K562 (cell line): ENCODE data around the gene OPRM1. TPM values are rescaled to one million over a fixed set of nuclear protein-coding genes. Genes with fewer than 3 reads are reported as not detected.

ENCODE experiments used
- ATAC-seq: fragments of 200-7000 bp; cut with Tn5 transposase; 3 replicates; pipeline ENCODE4 v1.9.1; 2020; ENCODE audit warnings: moderate library complexity
- BruUV-seq: library from RNA; stranded (reverse); fragments of 400-500 nt; replicated peaks from 2 replicates; lab custom pipeline; 2021; lab: Mats Ljungman, UMichigan
- CTCF ChIA-PET: fragments of 300-600 bp; formaldehyde crosslinking; extraction: SDS; loops from one replicate; lab custom pipeline; 2021; ENCODE audit warnings: low intra/inter-chr PET ratio; lab: Yijun Ruan, JAX
- POLR2A ChIA-PET: fragments of 300-600, 350-650 bp; sonication (Branson Sonifier 250); formaldehyde crosslinking; extraction: SDS; loops from one replicate; lab custom pipeline; 2021; ENCODE audit warnings: antibody characterized with exemption, inconsistent platforms; lab: Yijun Ruan, JAX
- DNase-seq, 4 experiments: peaks; one replicate each; pipeline versions ENCODE4 v3.0.0 to v3.0.0-alpha.2; 2011 to 2018; ENCODE audit warnings: low spot score in 3 of 4, mixed read lengths in 3 of 4; ENCODE audit errors: extremely low read depth in 1 of 4
- FAIRE-seq: peaks from 2 replicates; lab custom pipeline; 2011; peaks lifted over from hg19 to GRCh38; lab: Jason Lieb, UNC
- H2AFZ ChIP-seq: 2 replicates; pipeline ENCODE4 v1.6.0; 2011; ENCODE audit warnings: low read depth, low read length, control low read depth, inconsistent platforms
- H3K27ac ChIP-seq: fragments of 200-600 bp; 3 replicates; pipeline ENCODE4 v1.8.0; 2011; ENCODE audit warnings: low read depth, mild to moderate bottlenecking, control low read depth, inconsistent platforms, low read length, moderate library complexity, mixed read lengths; ENCODE audit errors: extremely low read depth
- H3K27me3 ChIP-seq, 2 experiments: fragments of 300-600 bp in 1 of 2; 2 replicates in 1 of 2; 3 replicates in 1 of 2; pipeline versions ENCODE4 v1.6.0 to v1.8.0; 2011; ENCODE audit warnings: inconsistent platforms in 2 of 2, low read length in 2 of 2, mild to moderate bottlenecking in 1 of 2, mixed read lengths in 1 of 2, moderate library complexity in 1 of 2; ENCODE audit not compliant: control insufficient read depth in 2 of 2, insufficient read depth in 2 of 2
- H3K36me3 ChIP-seq: fragments of 300-600 bp; 3 replicates; pipeline ENCODE4 v1.8.0; 2011; ENCODE audit warnings: mild to moderate bottlenecking, low read length, inconsistent platforms; ENCODE audit not compliant: control insufficient read depth, insufficient read depth
- H3K4me1 ChIP-seq, 2 experiments: fragments of 200-600 bp in 1 of 2; replicated peaks in 1 of 2; 2 replicates in 1 of 2; 3 replicates in 1 of 2; pipeline versions ENCODE4 v1.5.1 to v1.8.0; 2011; ENCODE audit warnings: inconsistent platforms in 2 of 2, low read length in 2 of 2, mild to moderate bottlenecking in 1 of 2, mixed read lengths in 1 of 2, moderate library complexity in 1 of 2; ENCODE audit not compliant: control insufficient read depth in 2 of 2, insufficient read depth in 2 of 2
- H3K4me2 ChIP-seq: 2 replicates; pipeline ENCODE4 v1.6.1; 2011; ENCODE audit warnings: low read length, control low read depth, inconsistent platforms, mixed read lengths; ENCODE audit not compliant: insufficient read depth
- H3K4me3 ChIP-seq: fragments of 200-600 bp; sonication (generic), shearing (Covaris generic); 2 replicates; pipeline ENCODE4 v1.5.1; 2016; ENCODE audit warnings: control low read depth, inconsistent platforms
- H3K79me2 ChIP-seq: fragments of 200-600 bp; 3 replicates; pipeline ENCODE4 v1.8.0; 2011; ENCODE audit warnings: low read length, inconsistent platforms; ENCODE audit not compliant: control insufficient read depth, insufficient read depth
- H3K9ac ChIP-seq, 2 experiments: 2 replicates each; pipeline versions ENCODE4 v1.6.0 to v1.6.1; 2011; ENCODE audit warnings: low read depth in 2 of 2, low read length in 2 of 2, control low read depth in 1 of 2, inconsistent platforms in 1 of 2, mild to moderate bottlenecking in 1 of 2, mixed read lengths in 1 of 2; ENCODE audit not compliant: insufficient read depth in 1 of 2
- H3K9me1 ChIP-seq: one replicate; pipeline ENCODE4 v1.6.0; 2011; ENCODE audit warnings: inconsistent platforms, mild to moderate bottlenecking, low read length, moderate library complexity; ENCODE audit not compliant: control insufficient read depth, insufficient read depth
- H3K9me3 ChIP-seq: replicated peaks from 2 replicates; pipeline ENCODE4 v1.5.1; 2011; ENCODE audit warnings: low read depth, low read length, inconsistent platforms; ENCODE audit not compliant: control insufficient read depth, insufficient read depth
- H4K20me1 ChIP-seq: replicated peaks from 2 replicates; pipeline ENCODE4 v1.6.1; 2011; ENCODE audit warnings: low read length, inconsistent platforms, mixed read lengths; ENCODE audit not compliant: control insufficient read depth, insufficient read depth
- CBX5 ChIP-seq: IDR thresholded peaks from 2 replicates; pipeline ENCODE4 v1.6.1; 2014; ENCODE audit warnings: low read depth, borderline replicate concordance
- CEBPB ChIP-seq: fragments of 450-650 bp; IDR thresholded peaks from 2 replicates; pipeline ENCODE4 v1.6.1; 2016; ENCODE audit warnings: missing genetic modification characterization, missing compliant biosample characterization
- NR2C2 ChIP-seq, 2 experiments: fragments of 200-800 bp in 1 of 2; sonication (Bioruptor generic) in 1 of 2; sonication (generic) in 1 of 2; formaldehyde crosslinking in 1 of 2; IDR thresholded peaks; 2 replicates each; pipeline versions ENCODE4 v1.6.1 to v1.8.0; 2016 to 2022; ENCODE audit warnings: mild to moderate bottlenecking in 1 of 2, missing compliant biosample characterization in 1 of 2, missing genetic modification characterization in 1 of 2, missing genetic modification reagents in 1 of 2
- YY1 ChIP-seq, 3 experiments: IDR thresholded peaks; 2 replicates each; pipeline ENCODE4 v1.6.1; 2011; ENCODE audit warnings: low read length in 2 of 3, mild to moderate bottlenecking in 2 of 3, moderate library complexity in 2 of 3, borderline replicate concordance in 1 of 3, control low read depth in 1 of 3, low read depth in 1 of 3; ENCODE audit not compliant: insufficient read depth in 3 of 3, insufficient replicate concordance in 2 of 3, control insufficient read depth in 1 of 3, insufficient read length in 1 of 3; ENCODE audit errors: extremely low read depth in 1 of 3
- ZFPM2 ChIP-seq: fragments of 250-450 bp; sonication (Bioruptor Pico); IDR thresholded peaks from 2 replicates; pipeline ENCODE4 v1.5.1; 2022; ENCODE audit warnings: mild to moderate bottlenecking
- WGBS: fragments of 100-300 bp; shearing (Covaris generic); methylation state at CpG from one replicate; pipeline ENCODE4 v1.1.6; 2016; ENCODE audit warnings: low coverage, mixed read lengths; ENCODE audit not compliant: insufficient coverage; ENCODE audit errors: missing lambda C conversion rate; 5-methylcytosine and 5-hydroxymethylcytosine counted together
- in situ Hi-C: fragments of 300-500 bp; cut with MboI; formaldehyde crosslinking; loops from 4 replicates; pipeline ENCODE4 v1.15.0; 2018; ENCODE audit warnings: inconsistent platforms, mixed read lengths
- intact Hi-C: fragments of 100-400 bp; cut with micrococcal nuclease; formaldehyde crosslinking; loops from 2 replicates; pipeline ENCODE4 v1.14.2; 2022
- polyA plus RNA-seq, 8 experiments: library from polyadenylated mRNA; depleted of rRNA in 4 of 8; stranded (reverse) in 5 of 8; unstranded in 3 of 8; fragments of >200 nt; fragmentation: Nextera tagmentation in 2 of 8; fragmentation: Illumina TruSeq in 1 of 8; extraction: Ambion mirVana in 2 of 8; extraction: Trizol in 1 of 8; gene quantifications; 2 replicates each; pipeline versions ENCODE4 v1.2.1 to v1.2.3, GENCODE V29; 2011 to 2014; ENCODE audit warnings: inconsistent platforms in 1 of 8, missing spikeins in 1 of 8
- total RNA-seq, 7 experiments: library from RNA; depleted of rRNA in 6 of 7; stranded (reverse); fragments of >200 nt in 6 of 7; fragmentation: Illumina TruSeq in 2 of 7; extraction: Trizol in 2 of 7; gene quantifications; 2 replicates each; pipeline versions ENCODE4 v1.2.1 to v1.2.3, GENCODE V29; 2011 to 2021; ENCODE audit warnings: low replicate concordance in 1 of 7
- TF ChIP-seq, protein P1 (sequence below): fragments of 250-450 bp; sonication (Bioruptor Pico); IDR thresholded peaks from 2 replicates; pipeline ENCODE4 v1.9.0; 2021; ENCODE audit warnings: mild to moderate bottlenecking

OPRM1 gene
- total and polyA plus RNA-seq, 9 of the 15 experiments (the other 6 are each of a cell fraction or from before 2014, with no cell fraction given), result not detected

DNA sequence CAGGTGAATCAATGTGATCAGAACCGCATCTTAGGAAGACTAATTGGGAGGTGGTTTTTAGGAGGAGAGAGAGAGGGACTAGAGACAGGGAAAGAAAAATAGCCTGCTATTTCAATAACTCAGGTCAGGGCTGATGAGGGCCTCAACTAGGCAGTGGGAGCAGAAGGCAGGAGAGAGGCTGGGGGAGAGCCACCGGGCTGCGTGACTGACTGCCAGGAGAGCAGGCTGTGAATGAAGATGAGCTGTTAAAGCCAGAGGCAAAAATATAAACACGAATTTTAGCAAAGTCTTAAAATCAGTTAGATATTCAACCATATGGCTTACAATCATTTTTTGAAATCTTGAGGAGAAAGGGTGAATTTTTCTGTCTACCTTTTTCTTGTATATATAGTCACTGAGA is 168.0 kb downstream of the OPRM1 start:
- Histone ChIP-seq H3K9me1 (no peaks in the 10 kb centered on the region), H3K27me3 (no peaks in the 10 kb centered on the region), H3K79me2 (no peaks in the 10 kb centered on the region), H3K27ac (no peak overlapping the region), H3K4me3 (no peak overlapping the region), H3K4me1 (no peaks in the 10 kb centered on the region), H3K4me2 (no peak overlapping the region), H2AFZ (no peak overlapping the region), H3K9me3 (no peaks in the 10 kb centered on the region), H3K36me3 (no peaks in the 10 kb centered on the region), H3K9ac (no peak overlapping the region), H4K20me1 (no peaks in the 10 kb centered on the region)
- intact Hi-C loops (no loop called here), in situ Hi-C loops (no loop called here)
- CTCF ChIA-PET, result no interaction called here
- WGBS, result 4% methylated on average over 4 of the region's 4 CpGs
- no TSS peak for BruUV-seq
- TF ChIP-seq NR2C2 (CRISPR knock-in tag; IDR thresholded peaks at IDR 0.05) (no peak), NR2C2 (tag; IDR thresholded peaks at IDR 0.05) (no peak), YY1 (IDR thresholded peaks at IDR 0.05; ENCODE audit: borderline replicate concordance in 1 of 3, control insufficient read depth in 1 of 3, extremely low read depth in 1 of 3, insufficient read depth in 3 of 3, insufficient read length in 1 of 3, insufficient replicate concordance in 2 of 3, low read depth in 1 of 3, low read length in 2 of 3) (no peak), CEBPB (tag) (no peak), CBX5 (no peak), ZFPM2 (CRISPR knock-in tag) (no peak)
- TF ChIP-seq, protein P1, sequence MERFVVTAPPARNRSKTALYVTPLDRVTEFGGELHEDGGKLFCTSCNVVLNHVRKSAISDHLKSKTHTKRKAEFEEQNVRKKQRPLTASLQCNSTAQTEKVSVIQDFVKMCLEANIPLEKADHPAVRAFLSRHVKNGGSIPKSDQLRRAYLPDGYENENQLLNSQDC, result no peak
- ATAC-seq, result no peak
- no peak for FAIRE-seq
- DNase-seq, result no peak
- POLR2A ChIA-PET, result no interaction called here
